ENCODE measurements around the gene KRT32. TPM values are rescaled to one million over a fixed set of nuclear protein-coding genes. Genes with fewer than 3 reads are reported as not detected.

KRT32 gene
- total RNA-seq, 3 donors from 2014 or later = 0.33 to 0.73 TPM; not detected in 1

DNA sequence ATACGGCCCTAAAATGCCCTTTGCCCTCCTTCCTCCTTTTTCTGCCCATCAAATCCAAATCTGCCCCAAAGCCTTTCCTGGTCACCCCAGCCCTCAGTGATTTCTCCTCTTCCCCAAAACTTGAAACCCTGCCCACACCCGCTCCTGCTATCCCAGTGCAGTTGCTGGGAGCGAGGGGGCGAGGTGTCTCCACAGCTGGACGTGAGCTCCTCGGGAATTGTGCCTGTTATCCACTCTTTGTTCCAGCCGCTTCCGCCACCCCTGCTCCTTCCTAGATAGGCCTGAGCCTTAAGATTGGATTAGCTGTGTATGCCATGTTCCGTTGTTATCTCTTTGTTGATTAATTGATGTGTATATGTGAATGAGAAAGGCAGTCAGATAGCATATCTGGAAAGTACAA is 16.3 kb upstream of the KRT32 start:
- no peaks in the 10 kb centered on the region for H3K4me1 ChIP-seq
- no peaks in the 10 kb centered on the region for H3K36me3 ChIP-seq
- intact Hi-C loops (cut with DNase I; ENCODE audit: low total_unique reads) = no loop called here
- no peak for DNase-seq (ENCODE audit: low spot score in 2 of 2)
- H3K27ac ChIP-seq = no peak overlapping the region
- no peak for TF ChIP-seq POLR2AphosphoS5 (IDR thresholded peaks at IDR 0.05)
- TF ChIP-seq POLR2A (IDR thresholded peaks at IDR 0.05) = no peak
- TF ChIP-seq, protein P1, sequence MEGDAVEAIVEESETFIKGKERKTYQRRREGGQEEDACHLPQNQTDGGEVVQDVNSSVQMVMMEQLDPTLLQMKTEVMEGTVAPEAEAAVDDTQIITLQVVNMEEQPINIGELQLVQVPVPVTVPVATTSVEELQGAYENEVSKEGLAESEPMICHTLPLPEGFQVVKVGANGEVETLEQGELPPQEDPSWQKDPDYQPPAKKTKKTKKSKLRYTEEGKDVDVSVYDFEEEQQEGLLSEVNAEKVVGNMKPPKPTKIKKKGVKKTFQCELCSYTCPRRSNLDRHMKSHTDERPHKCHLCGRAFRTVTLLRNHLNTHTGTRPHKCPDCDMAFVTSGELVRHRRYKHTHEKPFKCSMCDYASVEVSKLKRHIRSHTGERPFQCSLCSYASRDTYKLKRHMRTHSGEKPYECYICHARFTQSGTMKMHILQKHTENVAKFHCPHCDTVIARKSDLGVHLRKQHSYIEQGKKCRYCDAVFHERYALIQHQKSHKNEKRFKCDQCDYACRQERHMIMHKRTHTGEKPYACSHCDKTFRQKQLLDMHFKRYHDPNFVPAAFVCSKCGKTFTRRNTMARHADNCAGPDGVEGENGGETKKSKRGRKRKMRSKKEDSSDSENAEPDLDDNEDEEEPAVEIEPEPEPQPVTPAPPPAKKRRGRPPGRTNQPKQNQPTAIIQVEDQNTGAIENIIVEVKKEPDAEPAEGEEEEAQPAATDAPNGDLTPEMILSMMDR (IDR thresholded peaks at IDR 0.05) = no peak
- H3K27me3 ChIP-seq = no peaks in the 10 kb centered on the region
- H3K9me3 ChIP-seq = no peaks in the 10 kb centered on the region
- no peak overlapping the region for H3K4me3 ChIP-seq

GRCh38 chr17:41481036-41481435 is 13.8 kb upstream of the KRT32 start, which contains the start of gene KRT35:
Gene KRT35 (minus strand): TSS chr17:41481151. CDS start chr17:41481097, 54 bp downstream.
- H3K36me3 ChIP-seq = no peaks in the 10 kb centered on the region
- no peaks in the 10 kb centered on the region for H3K27me3 ChIP-seq
- no peaks in the 10 kb centered on the region for H3K4me1 ChIP-seq

GRCh38 chr17:41480581-41480980 is 13.4 kb upstream of the KRT32 start:
- TF ChIP-seq POLR2AphosphoS5 (IDR thresholded peaks at IDR 0.05) = no peak
- TF ChIP-seq, protein P1 (IDR thresholded peaks at IDR 0.05) = no peak
- DNase-seq (ENCODE audit: low spot score in 2 of 2) = no peak
- Histone ChIP-seq H3K36me3 (no peaks in the 10 kb centered on the region), H3K27ac (no peak overlapping the region), H3K27me3 (no peaks in the 10 kb centered on the region), H3K4me3 (no peak overlapping the region), H3K9me3 (no peaks in the 10 kb centered on the region), H3K4me1 (no peaks in the 10 kb centered on the region)
- intact Hi-C loops (cut with DNase I; ENCODE audit: low total_unique reads) = no loop called here

More at GRCh38 chr17:41481036-41481435, 13.8 kb upstream of the KRT32 start, which contains the start of gene KRT35:
- intact Hi-C loops (cut with DNase I; ENCODE audit: low total_unique reads) = no loop called here
- Histone ChIP-seq H3K27ac (no peak within 1 kb of the TSS), H3K4me3 (no peak within 1 kb of the TSS), H3K9me3 (no peaks in the 10 kb centered on the region)
- no peak for TF ChIP-seq POLR2AphosphoS5 (IDR thresholded peaks at IDR 0.05)
- TF ChIP-seq, protein P1 (IDR thresholded peaks at IDR 0.05) = no peak
- DNase-seq (ENCODE audit: low spot score in 2 of 2) = no peak

DNA sequence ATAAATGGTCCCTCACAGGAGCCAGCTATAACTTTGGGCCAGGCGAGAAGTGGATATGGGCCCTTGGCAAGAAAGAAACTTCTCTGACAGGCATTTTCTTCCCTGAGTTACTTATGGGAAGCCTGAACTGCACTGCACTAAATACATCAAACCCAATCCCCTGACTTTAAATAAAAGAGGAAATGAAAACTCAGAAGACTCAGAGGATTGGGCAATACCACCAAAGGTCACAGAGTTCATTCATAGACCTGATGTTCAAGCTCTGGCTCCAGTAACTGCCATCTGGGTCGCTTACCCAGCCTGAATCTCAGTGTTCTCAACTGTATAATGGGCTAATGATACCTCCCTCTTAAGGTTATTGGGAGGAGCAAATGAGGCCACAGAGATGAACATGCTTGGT is 12.9 kb upstream of the KRT32 start:
- DNase-seq (ENCODE audit: low spot score in 2 of 2) = no peak
- no peak overlapping the region for H3K27ac ChIP-seq
- no peaks in the 10 kb centered on the region for H3K36me3 ChIP-seq
- no peaks in the 10 kb centered on the region for H3K9me3 ChIP-seq
- H3K4me3 ChIP-seq = no peak overlapping the region
- intact Hi-C loops (cut with DNase I; ENCODE audit: low total_unique reads) = no loop called here
- no peaks in the 10 kb centered on the region for H3K27me3 ChIP-seq
- H3K4me1 ChIP-seq = no peaks in the 10 kb centered on the region
- TF ChIP-seq, protein P1 (IDR thresholded peaks at IDR 0.05) = no peak
- TF ChIP-seq POLR2A (IDR thresholded peaks at IDR 0.05) (no peak), POLR2AphosphoS5 (IDR thresholded peaks at IDR 0.05) (no peak)

DNA sequence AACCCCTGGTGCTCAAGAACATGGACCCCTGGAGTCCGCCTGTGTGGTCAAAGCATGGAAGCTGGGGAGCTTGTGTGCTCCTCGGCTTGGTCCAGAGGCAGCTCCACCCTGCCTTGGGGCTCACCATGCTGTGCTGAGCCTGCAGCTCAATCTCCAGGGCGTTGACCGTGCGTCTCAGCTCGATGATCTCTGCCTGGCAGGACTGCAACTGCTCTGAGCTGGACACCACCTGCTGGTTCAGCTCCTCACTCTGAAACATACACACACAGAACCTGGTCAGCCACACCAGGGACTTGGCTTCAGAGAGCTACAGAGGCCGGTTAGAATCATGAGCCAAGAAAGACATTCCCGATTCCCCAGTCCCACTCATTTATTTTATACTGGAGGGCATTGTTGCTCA is 11.1 kb upstream of the KRT32 start:
- intact Hi-C loops (cut with DNase I; ENCODE audit: low total_unique reads) = no loop called here
- no peaks in the 10 kb centered on the region for H3K36me3 ChIP-seq
- no peaks in the 10 kb centered on the region for H3K27me3 ChIP-seq
- H3K4me1 ChIP-seq = no peaks in the 10 kb centered on the region
- no peak for TF ChIP-seq POLR2A (IDR thresholded peaks at IDR 0.05)
- TF ChIP-seq, protein P1 (IDR thresholded peaks at IDR 0.05) = no peak
- TF ChIP-seq POLR2AphosphoS5 (IDR thresholded peaks at IDR 0.05) = no peak
- no peak overlapping the region for H3K27ac ChIP-seq
- no peaks in the 10 kb centered on the region for H3K9me3 ChIP-seq
- no peak for DNase-seq (ENCODE audit: low spot score in 2 of 2)
- no peak overlapping the region for H3K4me3 ChIP-seq
